Neural cell (in vitro differentiated cells): ENCODE measurements around the gene UGT2B15. TPM values are rescaled to one million over a fixed set of nuclear protein-coding genes. Genes with fewer than 3 reads are reported as not detected.

Source experiments
- H2AFZ ChIP-seq: fragments of 200-600, 300-800 bp; sonication (generic), shearing (Covaris generic); 2 replicates; pipeline ENCODE4 v1.6.0; 2014; ENCODE audit warnings: low read depth, mild to moderate bottlenecking, antibody characterized with exemption, low read length, moderate library complexity
- H3F3A ChIP-seq: fragments of 200-600 bp; shearing (Covaris generic); 2 replicates; pipeline ENCODE4 v1.6.1; 2016; ENCODE audit warnings: mild to moderate bottlenecking, moderate library complexity, mixed read lengths, antibody characterized with exemption, low read length; ENCODE audit not compliant: insufficient read depth, poor library complexity, severe bottlenecking
- H3K27ac ChIP-seq: fragments of 200-600, 300-800 bp; sonication (generic), shearing (Covaris generic); 2 replicates; pipeline ENCODE4 v1.5.1; 2014; ENCODE audit warnings: mild to moderate bottlenecking, low read length, moderate library complexity
- H3K27me3 ChIP-seq: fragments of 300-800, 200-600 bp; sonication (generic), shearing (Covaris generic); 2 replicates; pipeline ENCODE4 v1.6.0; 2014; ENCODE audit warnings: mild to moderate bottlenecking, low read depth, low read length, moderate library complexity; ENCODE audit not compliant: insufficient read depth
- H3K36me3 ChIP-seq: fragments of 300-800, 200-600 bp; sonication (generic), shearing (Covaris generic); 2 replicates; pipeline ENCODE4 v1.5.1; 2014; ENCODE audit warnings: mild to moderate bottlenecking, antibody characterized with exemption, low read length, moderate library complexity; ENCODE audit not compliant: insufficient read depth
- H3K4me2 ChIP-seq: fragments of 300-800, 200-600 bp; sonication (generic), shearing (Covaris generic); 2 replicates; pipeline ENCODE4 v1.6.0; 2014; ENCODE audit warnings: mild to moderate bottlenecking, low read length
- H3K4me3 ChIP-seq: fragments of 300-800, 200-600 bp; sonication (generic), shearing (Covaris generic); 2 replicates; pipeline ENCODE4 v1.5.1; 2014; ENCODE audit warnings: mild to moderate bottlenecking, low read length, moderate library complexity
- H3K79me2 ChIP-seq: fragments of 200-600 bp; shearing (Covaris generic); replicated peaks from 2 replicates; pipeline ENCODE4 v1.6.0; 2014; ENCODE audit warnings: mild to moderate bottlenecking, low read length, moderate library complexity; ENCODE audit not compliant: insufficient read depth
- H3K9ac ChIP-seq: fragments of 300-800, 200-600 bp; sonication (generic), shearing (Covaris generic); 2 replicates; pipeline ENCODE4 v1.6.1; 2016; ENCODE audit warnings: mild to moderate bottlenecking, low read length, mixed read lengths
- H3K9me2 ChIP-seq: fragments of 200-600 bp; shearing (Covaris generic); 2 replicates; pipeline ENCODE4 v1.6.1; 2016; ENCODE audit warnings: mild to moderate bottlenecking, low read length, mixed read lengths; ENCODE audit not compliant: insufficient read depth
- H3K9me3 ChIP-seq: fragments of 200-600, 300-800 bp; sonication (generic), shearing (Covaris generic); 2 replicates; pipeline ENCODE4 v1.6.1; 2016; ENCODE audit warnings: mild to moderate bottlenecking, mixed run types, low read length, moderate library complexity, mixed read lengths
- H4K20me1 ChIP-seq: fragments of 200-600 bp; shearing (Covaris generic); 2 replicates; pipeline ENCODE4 v1.6.1; 2016; ENCODE audit warnings: mild to moderate bottlenecking, mixed run types; ENCODE audit not compliant: insufficient read depth
- EP300 ChIP-seq: fragments of 450-650 bp; conservative IDR thresholded peaks from 2 replicates; pipeline ENCODE4 v1.6.1; 2014; ENCODE audit warnings: antibody characterized with exemption, mild to moderate bottlenecking, moderate library complexity; ENCODE audit not compliant: poor library complexity, severe bottlenecking
- EZH2 ChIP-seq: fragments of 200-600, 300-800 bp; shearing (Covaris generic), sonication (generic); IDR thresholded peaks from 2 replicates; pipeline ENCODE4 v1.6.1; 2014; ENCODE audit warnings: antibody characterized with exemption, low read length, borderline replicate concordance, mild to moderate bottlenecking; ENCODE audit not compliant: insufficient read depth, poor library complexity, severe bottlenecking
- MXI1 ChIP-seq: fragments of 450-650 bp; conservative IDR thresholded peaks from 2 replicates; pipeline ENCODE4 v1.6.1; 2014; ENCODE audit warnings: antibody characterized with exemption, mild to moderate bottlenecking; ENCODE audit not compliant: poor library complexity, severe bottlenecking
- POLR2AphosphoS5 ChIP-seq: IDR thresholded peaks from 2 replicates; pipeline ENCODE4 v1.6.1; 2012
- RAD21 ChIP-seq: fragments of 450-650 bp; conservative IDR thresholded peaks from 2 replicates; pipeline ENCODE4 v1.6.1; 2014; ENCODE audit warnings: antibody characterized with exemption, mild to moderate bottlenecking, moderate library complexity
- REST ChIP-seq: IDR thresholded peaks from 2 replicates; pipeline ENCODE4 v1.6.1; 2012; ENCODE audit warnings: borderline replicate concordance
- SMC3 ChIP-seq: fragments of 450-650 bp; conservative IDR thresholded peaks from 2 replicates; pipeline ENCODE4 v1.6.1; 2014; ENCODE audit warnings: antibody characterized with exemption, mild to moderate bottlenecking, moderate library complexity; ENCODE audit not compliant: poor library complexity
- TAF1 ChIP-seq: IDR thresholded peaks from 2 replicates; pipeline ENCODE4 v1.6.1; 2012; ENCODE audit warnings: low read depth
- polyA plus RNA-seq: library from polyadenylated mRNA; depleted of rRNA; stranded (reverse); fragments of >200 nt; gene quantifications from 2 replicates; pipeline ENCODE4 v1.2.3, GENCODE V29; 2014
- TF ChIP-seq, protein P1 (sequence below): fragments of 450-650 bp; IDR thresholded peaks from 2 replicates; pipeline ENCODE4 v1.5.1; 2014; ENCODE audit warnings: antibody characterized with exemption, mild to moderate bottlenecking, moderate library complexity; ENCODE audit not compliant: poor library complexity, severe bottlenecking

UGT2B15 gene
- polyA plus RNA-seq, 1 donor from 2014 or later: not detected

DNA sequence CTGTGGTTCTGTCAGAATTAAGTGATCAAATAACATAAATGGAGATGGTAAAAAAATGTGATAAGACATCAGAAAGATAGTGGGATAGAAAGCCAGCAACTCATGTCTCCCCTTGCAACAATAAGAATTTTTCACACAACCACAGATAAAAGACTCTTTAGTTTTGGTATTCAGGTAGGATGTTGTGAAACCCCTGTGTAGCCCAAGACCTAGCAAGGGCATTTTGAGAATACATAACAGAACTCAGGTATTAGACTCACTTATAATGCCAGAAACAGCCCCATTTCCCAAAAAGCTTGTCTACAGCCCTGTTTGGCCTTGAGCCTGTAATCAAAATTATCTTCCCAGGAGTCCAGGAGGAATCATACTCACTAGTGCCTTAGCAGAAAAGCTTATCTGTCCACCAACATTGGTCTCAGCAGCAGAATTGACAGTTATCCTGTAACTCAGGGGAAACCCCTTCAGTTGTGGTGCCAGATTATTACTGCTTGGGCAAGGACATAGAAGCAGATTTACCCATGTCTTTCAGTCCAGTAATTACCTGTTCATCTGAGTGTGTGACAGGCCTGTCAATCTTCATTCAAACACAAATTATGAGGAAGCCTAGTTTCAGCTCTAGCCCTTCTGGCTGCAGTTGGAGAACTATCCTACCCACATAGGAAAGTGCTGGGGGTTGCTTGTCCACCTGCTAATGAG is 53.3 kb downstream of the UGT2B15 start:
- Histone ChIP-seq H3K27me3 (no peaks in the 10 kb centered on the region), H3K79me2 (no peaks in the 10 kb centered on the region), H4K20me1 (no peaks in the 10 kb centered on the region), H3K4me3 (no peak overlapping the region), H3K27ac (no peak overlapping the region), H2AFZ (no peak overlapping the region), H3K9ac (no peak overlapping the region), H3K9me3 (no peaks in the 10 kb centered on the region), H3F3A (no peaks in the 10 kb centered on the region), H3K9me2 (no peaks in the 10 kb centered on the region), H3K36me3 (no peaks in the 10 kb centered on the region), H3K4me2 (no peak overlapping the region)
- TF ChIP-seq REST (no peak), EZH2 (no peak), TAF1 (no peak), SMC3 (no peak), EP300 (no peak)

DNA sequence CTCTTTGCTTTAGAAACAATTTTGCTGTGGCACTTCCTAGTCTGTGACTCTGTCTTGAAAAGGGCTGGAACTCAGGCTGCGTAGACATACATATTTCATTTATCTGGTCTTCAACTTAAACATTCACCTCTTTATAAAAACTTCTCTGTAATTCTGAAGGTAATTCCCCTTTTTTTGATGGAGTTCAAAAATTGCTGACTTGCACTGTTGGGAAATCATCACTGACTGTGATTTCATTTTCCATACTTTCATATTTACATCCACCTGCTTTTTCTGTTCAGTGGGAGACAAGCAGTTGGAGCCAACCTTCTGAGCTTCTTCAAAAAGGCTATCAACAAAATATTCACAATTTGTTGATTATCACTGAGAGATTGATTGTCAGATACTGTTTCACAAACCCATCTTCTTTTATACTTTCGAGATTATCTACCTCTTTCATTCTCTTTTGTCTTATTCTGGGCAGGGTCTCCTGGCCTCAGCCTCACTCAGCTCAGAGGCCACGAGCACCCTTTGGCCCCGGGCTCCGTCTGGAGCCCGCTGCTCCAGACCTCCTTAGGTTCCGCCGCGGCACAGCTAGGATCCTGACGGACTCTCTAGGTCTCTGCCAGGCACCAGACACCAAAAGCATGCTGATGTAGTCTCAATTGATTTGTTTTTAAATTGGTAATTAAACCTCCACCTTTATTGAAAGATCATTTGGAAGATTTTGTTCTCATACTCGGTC is 54.6 kb downstream of the UGT2B15 start:
- no peaks in the 10 kb centered on the region for H4K20me1 ChIP-seq
- TF ChIP-seq RAD21 (no peak), MXI1 (no peak), SMC3 (no peak), TAF1 (no peak), POLR2AphosphoS5 (no peak)
- H2AFZ ChIP-seq: no peak overlapping the region
- no peaks in the 10 kb centered on the region for H3K36me3 ChIP-seq
- no peaks in the 10 kb centered on the region for H3K79me2 ChIP-seq
- no peak overlapping the region for H3K4me3 ChIP-seq
- no peak overlapping the region for H3K4me2 ChIP-seq
- H3K9me3 ChIP-seq: no peaks in the 10 kb centered on the region
- no peak overlapping the region for H3K9ac ChIP-seq
- no peaks in the 10 kb centered on the region for H3K9me2 ChIP-seq
- no peaks in the 10 kb centered on the region for H3F3A ChIP-seq
- no peak overlapping the region for H3K27ac ChIP-seq
- no peaks in the 10 kb centered on the region for H3K27me3 ChIP-seq

DNA sequence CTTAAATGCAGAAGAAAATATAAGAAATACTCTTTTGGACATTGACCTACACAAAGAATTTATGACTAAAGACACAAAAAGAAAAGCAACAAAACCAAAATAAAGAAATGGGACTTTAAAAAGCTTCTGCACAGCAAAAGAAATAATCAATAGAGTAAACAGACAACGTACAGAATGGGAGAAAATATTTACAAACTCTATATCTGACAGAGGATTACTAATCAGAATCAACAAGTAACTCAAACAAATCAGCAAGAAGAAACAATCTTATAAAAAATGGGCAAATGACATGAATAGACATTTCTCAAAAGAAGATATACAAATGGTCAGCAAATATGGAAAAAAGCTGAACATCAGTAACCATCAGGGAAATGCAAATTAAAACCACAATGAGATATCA is 56.7 kb downstream of the UGT2B15 start:
- H3K9ac ChIP-seq: no peak overlapping the region
- H3K9me3 ChIP-seq: no peaks in the 10 kb centered on the region
- no peak for TF ChIP-seq SMC3
- TF ChIP-seq RAD21: no peak
- no peak for TF ChIP-seq TAF1
- TF ChIP-seq MXI1: no peak
- TF ChIP-seq REST: no peak
- TF ChIP-seq EP300: no peak
- TF ChIP-seq, protein P1, sequence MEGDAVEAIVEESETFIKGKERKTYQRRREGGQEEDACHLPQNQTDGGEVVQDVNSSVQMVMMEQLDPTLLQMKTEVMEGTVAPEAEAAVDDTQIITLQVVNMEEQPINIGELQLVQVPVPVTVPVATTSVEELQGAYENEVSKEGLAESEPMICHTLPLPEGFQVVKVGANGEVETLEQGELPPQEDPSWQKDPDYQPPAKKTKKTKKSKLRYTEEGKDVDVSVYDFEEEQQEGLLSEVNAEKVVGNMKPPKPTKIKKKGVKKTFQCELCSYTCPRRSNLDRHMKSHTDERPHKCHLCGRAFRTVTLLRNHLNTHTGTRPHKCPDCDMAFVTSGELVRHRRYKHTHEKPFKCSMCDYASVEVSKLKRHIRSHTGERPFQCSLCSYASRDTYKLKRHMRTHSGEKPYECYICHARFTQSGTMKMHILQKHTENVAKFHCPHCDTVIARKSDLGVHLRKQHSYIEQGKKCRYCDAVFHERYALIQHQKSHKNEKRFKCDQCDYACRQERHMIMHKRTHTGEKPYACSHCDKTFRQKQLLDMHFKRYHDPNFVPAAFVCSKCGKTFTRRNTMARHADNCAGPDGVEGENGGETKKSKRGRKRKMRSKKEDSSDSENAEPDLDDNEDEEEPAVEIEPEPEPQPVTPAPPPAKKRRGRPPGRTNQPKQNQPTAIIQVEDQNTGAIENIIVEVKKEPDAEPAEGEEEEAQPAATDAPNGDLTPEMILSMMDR: no peak
- TF ChIP-seq POLR2AphosphoS5: no peak
- H3K4me3 ChIP-seq: no peak overlapping the region
- no peak overlapping the region for H3K4me2 ChIP-seq
- H2AFZ ChIP-seq: no peak overlapping the region
- no peak overlapping the region for H3K27ac ChIP-seq
- H3F3A ChIP-seq: no peaks in the 10 kb centered on the region
- no peaks in the 10 kb centered on the region for H4K20me1 ChIP-seq
- no peaks in the 10 kb centered on the region for H3K79me2 ChIP-seq
- H3K9me2 ChIP-seq: no peaks in the 10 kb centered on the region
- no peaks in the 10 kb centered on the region for H3K36me3 ChIP-seq
- no peaks in the 10 kb centered on the region for H3K27me3 ChIP-seq
